ENCODE data around the gene KIF26B.

KIF26B gene

DNA sequence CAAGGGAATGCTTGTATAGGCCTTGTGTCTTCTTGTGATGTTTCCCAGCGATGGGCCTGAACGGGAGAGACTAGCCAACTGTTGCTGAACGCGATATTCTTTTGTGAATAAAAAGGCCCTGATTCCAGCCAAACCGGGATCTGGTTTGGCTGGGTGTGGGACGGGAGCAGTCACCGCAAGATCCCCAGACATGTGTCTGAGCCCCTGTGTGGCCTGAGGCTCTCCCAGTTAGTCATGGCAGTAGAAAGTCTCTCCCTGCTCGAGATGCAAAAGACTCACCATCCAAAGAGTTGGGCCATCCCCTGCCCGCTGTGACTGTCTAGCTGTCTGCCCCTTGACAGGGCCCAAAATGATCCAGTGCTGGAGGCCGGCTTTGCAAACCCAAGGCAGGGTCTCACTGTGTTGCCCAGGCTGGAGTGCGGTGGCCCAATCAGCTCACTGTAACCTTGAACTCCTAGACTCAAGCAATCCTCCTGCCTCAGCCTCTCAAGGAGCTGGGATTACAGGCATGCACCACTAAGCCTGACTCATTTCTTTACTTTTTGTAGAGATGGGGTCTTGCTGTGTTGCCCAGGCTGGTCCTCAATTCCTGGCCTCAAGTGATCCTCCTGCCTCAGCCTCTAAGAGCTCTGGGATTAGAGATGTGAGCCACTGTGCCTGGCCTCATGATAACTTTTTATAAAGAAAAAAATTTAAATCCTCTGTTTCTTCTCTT lies 56.4 kb downstream of the KIF26B start:
- DNase-seq, result no peak

GRCh38 chr1:245211761-245212160 lies 57.0 kb downstream of the KIF26B start:
- no peak for DNase-seq

DNA sequence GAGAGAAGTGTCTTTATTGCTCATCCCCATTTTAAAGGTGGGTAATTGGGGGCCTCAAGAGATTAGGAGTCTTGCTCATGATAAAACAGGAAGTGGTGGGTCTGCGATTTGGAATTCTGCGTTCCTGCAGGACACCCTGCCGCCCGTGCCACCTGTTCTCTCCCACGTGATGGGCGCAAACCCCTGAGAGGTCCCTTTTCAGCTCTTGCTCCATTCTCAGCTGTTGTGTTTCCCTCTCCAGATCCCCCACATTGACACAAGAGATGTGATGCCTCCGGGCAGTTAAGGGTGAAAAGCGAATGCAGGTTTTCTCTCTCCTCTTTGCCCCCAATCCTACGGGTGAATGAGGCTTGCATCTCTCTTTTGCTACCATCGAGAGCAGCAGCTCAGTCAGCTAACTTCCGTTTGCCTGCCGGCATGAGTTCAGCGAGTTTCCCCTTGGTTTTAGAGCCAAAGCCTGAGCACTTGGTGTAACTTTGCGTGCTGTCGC lies 57.5 kb downstream of the KIF26B start:
- no peak for DNase-seq

DNA sequence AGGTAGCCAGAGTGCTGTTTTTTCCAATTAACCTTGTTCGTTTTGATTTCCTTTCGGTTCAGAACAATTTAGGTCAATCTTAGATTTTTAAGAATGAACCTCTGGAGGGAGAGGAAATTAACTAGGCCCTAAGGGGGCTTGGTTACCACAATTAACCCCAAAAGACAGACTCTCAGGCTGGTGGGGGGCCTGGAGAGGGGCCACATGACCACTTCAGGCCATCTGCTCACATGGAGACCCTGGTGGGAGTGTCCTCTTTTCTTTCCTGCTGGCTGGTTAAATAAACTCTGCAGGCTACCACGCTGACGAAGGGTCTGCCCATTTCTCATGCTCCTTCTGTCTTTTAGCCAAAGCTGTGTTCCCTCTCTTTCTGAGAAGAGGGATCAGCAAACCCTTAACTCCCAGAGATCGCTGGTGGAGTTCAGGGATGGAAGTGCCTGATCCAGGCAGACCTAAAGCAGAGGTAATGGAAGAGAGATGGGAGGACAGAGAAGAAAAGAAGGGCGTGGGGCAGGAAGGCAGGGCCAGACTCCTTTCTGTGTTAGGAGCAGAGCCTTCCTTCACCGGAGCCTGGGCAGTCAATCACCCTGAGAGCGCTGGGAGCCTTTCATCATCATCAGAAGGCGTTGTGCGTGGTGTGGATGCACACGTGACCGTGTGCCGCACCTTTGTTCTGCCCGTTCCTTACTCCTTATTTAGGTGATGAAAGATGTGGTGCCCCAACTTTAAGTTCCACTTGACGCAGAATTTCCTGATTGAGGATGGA lies 58.5 kb downstream of the KIF26B start:
- peak; percentile 28 to 54 for DNase-seq

GRCh38 chr1:245215071-245215470 lies 60.3 kb downstream of the KIF26B start:
- DNase-seq, result no peak

DNA sequence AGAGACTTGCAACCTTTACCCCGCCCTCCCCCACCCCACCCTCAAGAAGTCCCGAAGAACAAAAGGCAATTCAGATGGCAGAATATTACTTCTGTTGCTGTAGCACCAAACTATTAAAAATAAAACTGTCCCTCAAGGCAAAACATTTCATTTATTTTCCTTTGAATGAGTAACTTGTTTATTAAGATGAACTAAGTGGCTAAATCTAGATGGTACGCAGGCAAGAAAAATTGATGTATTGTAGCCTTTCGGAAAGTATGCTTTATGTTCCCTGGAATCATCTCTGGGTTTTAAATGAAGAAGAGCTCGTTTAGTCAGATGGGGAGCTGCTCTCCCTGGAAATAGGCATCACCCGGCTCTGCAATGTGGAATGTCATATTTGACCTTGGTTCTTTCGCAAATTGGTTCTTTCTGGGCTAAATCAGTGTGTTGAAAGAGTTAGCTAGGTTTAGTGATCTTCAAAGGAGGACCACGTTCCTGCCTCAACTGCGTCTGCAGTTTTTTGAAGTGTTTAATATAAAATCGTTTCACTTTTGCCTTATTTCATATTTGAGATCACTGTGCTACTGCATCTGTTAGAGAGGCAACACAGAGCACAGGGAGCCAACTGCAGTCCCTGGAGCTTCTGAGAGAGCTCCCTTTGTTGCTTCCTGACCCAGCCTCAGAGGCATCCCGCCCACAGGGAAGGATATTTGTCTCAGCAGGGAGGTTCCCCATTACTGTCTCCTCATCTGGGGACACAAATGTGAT lies 61.8 kb downstream of the KIF26B start:
- DNase-seq, result no peak

GRCh38 chr1:245217853-245218608 lies 63.2 kb downstream of the KIF26B start:
- no peak for DNase-seq

DNA sequence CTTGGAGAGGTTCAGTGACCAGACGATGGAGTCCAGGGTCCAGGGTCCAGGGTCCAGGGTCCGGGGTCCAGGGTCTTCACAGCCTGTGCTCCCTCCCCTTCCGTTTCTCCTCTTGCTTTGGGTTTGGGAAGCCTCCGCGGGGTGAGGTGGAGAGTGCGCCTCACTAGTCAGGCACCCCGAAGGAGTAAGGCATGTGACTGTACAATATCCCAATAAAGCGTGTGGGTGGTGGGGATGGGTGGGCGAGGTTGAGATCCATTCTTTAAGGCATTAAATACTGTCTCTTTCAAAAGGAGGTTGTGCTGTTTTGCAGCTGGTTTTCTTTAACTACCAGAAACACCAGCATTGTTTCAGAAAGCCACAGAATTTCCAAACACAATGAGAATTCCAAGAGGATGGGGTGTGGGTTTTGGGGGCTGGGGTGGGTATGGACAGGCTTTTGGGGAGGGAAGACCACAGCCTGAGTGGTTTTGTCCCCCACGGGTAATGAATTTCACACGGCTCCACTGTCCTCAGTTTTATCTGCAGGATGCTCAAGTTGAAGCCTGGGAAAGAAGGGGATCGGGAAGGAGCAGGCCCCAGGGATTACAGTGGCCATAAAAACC lies 65.7 kb downstream of the KIF26B start:
- DNase-seq, result no peak

DNA sequence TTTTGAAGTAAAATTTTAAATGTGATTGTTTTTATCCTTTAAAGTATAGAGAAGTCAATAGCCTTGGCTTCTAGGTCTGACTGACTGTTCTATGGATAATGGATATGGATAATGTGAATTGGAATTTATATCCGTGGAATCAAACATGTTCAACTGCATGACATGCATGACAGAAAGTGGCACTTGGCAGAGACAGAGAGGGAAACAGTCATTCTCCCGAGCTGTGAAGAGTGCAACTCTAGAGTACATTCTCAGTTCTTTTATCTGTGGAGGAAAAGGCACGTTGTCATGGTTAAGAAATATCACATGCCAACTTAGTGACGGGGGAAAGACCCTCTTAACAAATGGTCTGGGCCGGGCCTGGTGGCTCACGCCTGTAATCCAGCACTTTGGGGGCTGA lies 67.0 kb downstream of the KIF26B start:
- no peak for DNase-seq

DNA sequence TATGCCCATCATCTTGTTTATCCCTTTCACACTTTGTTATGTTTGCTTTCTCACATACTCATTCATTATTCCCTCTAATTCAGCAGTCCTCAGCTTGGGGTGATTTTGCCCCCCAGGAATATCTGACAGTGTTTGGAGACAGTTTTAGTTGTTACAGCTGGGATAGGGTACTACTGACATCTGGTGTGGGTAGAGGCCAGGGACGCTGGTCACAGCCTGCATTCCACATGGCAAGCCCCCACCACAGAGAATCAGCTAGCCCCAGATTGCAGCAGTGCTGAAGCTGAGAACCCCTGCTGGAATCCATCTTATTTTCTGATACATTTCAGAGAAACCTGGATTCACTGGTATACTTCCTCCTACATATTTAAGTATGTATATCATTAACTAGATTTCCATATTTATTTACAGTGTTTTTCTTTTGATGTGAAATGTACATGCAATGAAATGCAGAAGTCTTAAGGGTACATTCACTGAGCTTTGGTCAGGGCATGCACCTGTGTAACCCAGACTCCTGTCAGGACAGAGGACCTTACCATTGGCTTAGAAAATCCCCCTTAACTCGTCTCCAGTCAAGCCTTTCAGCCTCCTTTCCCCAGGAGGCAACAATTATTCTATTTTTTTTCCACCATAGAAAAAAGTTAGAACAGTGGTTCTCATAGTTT lies 68.3 kb downstream of the KIF26B start:
- DNase-seq, result peak in 1 of 2 experiments; percentile 5

DNA sequence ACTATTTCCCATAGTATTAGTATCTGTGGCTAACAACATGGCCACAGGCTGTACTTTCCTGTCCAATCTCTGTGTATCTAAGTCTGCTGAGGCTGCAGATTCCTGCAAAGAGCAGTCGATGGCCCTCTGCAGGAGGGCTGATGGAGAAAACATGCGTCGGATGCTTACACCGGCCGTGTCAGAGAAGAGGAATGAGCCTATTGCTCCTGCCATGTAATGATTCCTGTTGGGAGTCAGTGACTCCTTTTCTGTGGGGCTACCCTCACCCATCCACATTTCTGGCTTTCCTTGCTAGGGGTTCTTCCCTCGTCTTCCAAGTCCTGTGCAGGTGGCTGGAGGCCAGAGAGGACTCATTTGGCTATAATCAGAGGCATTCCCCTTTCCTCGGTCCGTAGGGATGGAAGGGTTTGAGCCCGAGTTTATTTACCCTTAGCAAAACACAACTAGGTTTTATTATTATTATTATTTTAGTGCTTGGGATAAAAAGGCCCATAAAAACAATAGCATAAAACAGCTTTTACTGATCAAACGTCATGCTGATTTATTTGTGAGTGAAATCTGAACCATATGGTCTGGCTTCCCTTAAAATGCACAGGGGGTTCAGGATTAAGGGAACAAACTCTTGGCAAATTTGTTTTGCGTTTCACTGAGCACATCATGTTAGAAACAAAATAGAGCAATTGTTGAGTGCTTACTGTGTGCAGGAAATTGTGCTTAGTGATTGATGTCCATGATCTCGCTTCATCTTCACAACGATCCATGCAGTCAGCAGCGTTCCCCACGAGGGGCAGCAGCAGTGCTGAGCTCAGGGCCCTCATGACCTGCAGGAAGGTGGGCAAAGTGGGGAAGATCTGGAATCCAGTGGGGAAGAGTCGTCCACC lies 70.8 kb downstream of the KIF26B start:
- DNase-seq, result no peak

DNA sequence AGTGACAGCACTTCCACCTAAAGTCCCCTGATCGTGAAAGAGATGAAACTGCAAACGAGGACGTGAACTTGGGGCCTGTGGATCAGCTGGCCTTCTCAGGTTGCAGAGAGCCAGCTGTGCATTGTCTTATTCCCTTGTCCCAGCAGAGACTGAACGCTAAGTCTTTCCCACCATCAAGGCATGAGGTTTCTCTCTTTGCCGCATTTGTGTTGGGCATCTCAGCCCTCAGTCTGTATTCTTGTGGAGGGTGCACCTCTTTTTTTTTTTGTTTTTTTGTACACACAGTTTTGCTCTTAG lies 71.4 kb downstream of the KIF26B start:
- peak in 1 of 2 experiments; percentile 44 for DNase-seq

GRCh38 chr1:245229051-245229450 lies 74.3 kb downstream of the KIF26B start:
- no peak for DNase-seq

DNA sequence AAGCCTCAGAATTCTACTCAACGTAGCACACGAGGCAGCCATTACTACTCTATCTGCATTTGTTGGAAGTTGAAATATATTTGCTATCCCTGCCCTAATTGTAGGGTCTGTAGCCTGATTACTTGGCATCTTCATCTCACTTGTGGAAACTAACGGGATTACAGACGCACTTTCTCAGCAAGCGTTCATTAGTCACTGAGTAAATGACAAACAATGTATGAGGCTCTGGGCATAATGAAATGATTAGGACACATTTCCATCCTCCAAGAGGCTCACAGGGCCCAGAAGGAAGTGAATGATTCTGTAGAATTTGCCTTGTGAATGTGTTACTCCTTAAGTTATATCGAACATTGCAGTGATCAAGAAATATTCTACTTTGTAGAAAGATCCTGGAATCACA lies 78.1 kb downstream of the KIF26B start:
- DNase-seq, result no peak

DNA sequence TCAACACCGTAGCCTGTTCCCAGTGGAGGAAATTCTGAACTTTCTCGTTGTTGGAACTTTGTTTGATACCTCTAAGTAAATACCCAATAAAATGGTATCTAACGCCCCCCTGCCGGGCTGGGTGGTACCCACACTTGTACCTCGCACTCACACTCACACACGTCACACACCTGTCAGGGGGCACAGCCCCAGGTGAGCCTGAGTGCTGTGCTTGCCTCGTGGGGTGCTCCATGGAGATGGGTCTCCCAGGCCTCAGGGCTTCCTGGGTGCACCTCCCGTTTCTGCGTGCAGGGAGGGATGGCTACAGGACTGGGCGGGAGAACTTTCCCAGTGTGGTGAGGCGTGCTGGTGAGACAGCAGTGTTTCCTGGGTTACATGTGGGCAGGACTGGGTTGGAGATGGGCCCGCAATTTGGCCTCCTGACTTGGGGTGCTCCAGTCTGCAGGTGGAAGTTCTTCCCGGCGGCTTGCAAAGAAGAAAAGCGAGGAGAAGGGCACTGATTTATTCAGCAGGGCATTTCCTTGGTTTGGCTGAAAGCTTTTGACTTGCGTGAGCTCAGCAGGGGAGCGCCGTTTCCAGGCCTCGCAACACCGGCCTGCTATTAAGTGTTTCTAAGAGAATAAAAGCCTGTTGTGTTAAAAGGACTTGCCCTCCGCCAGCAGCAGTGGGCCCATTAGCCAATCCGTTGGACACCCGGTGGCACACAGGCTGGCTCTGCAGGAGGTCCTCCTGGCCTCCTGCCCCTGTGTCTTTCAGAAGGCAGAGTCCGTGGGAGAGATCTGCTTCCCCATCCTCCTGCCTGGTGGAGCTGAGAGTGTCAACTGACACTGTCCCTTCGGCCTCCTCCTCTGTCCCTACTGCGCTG lies 79.7 kb downstream of the KIF26B start:
- DNase-seq, result no peak

DNA sequence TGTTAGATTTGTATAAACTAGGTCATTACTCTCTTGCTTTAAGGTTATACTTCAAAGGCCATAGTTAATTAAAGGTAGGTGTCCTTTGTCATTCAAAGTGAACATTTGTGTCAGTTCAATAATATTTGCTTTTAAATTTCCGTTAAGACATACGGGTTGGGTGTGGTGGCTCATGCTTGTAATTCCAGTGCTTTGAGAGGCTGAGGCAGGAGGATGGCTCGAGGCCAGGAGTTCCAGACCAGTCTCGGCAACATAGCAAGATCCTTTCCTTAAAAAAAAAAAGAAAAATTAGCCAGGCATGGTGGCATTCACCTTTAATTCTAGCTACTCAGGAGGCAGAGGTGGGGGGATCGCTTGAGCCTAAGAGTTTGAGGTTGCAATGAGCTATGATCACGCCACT lies 80.4 kb downstream of the KIF26B start:
- no peak for DNase-seq

- no peak for DNase-seq
These were observed 85.9 kb downstream of the KIF26B start for GRCh38 chr1:245240648-245241165.

DNA sequence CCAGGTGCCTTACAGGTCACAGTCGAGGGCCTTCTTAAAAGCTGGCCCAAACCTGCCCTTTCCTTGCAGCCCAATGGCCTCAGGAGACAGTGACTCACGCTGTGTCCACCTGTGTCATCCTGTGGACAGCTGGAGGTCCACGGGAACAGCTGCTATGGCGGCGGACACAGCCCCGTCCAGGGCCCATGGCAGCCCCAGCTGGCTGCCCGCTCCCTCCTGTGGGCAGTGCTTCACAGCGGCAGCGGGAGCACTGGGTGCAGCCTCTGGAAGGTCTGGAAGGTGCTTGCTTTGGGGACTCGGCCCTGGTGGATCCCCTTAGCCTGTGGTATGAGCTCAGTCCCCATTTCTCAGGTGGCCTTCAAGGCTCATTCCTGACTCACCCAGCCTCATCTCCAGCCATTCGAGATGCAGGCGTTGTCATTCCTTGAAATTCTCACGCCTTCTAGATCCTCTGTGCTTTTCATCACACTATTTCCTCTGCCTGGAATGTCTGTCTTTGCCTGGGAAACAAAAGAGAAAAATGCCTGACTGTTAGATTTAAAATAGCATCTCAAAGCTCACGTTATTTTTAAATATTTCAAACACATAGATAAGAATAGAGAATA lies 86.8 kb downstream of the KIF26B start:
- no peak for DNase-seq

- no peak for DNase-seq
These were observed 88.2 kb downstream of the KIF26B start for GRCh38 chr1:245242989-245243388.

All from NCI-H524 (cell line).